ENCODE data around the gene GSG1. TPM values are rescaled to one million over a fixed set of nuclear protein-coding genes. Genes with fewer than 3 reads are reported as not detected.

GSG1 gene
- 1.1 and 4.5 TPM in 2 replicates for total RNA-seq

DNA sequence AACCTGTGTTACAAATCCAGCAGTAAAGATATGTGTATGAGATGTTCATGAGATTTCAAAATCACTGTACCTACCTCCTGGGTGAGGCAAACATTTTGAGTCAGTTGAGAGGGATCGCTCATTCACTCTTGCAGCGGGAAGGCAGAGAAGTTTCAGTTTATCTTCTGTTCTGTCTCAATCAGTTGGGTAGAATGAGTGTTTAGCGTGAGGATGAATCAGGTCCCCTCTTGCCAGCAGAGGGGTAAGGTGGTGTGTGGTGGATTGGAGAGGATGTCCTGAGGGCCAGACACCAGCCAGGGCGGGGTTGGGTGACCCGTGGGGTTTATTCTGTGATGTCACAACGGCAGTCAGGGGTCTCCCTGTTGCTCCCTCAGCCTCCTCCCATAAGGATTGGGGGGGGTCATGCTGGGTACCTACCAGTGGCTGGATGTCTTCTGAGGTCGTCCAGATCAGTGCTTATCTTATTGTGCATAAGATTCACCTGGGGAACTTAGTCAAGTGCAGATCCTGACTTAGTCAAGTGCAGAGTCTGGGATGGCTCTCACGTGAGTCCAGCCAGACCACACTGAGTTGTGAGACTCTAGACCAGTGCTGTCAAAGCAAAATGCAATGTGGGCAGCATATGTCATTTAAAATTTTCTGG lies at the start of gene GSG1:
Gene GSG1 (minus strand): TSS at position 277 of the 643 bp plus-strand sequence. CDS start 155 bp downstream, at position 122.

GRCh38 chr12:13044002-13044905 lies 59.2 kb downstream of the GSG1 start, which contains the start of gene FAM234B:
FAM234B (plus strand) TSS chr12:13044381; CDS start chr12:13044404, 23 bp downstream.

Other genes with a start within 250 kb of the GSG1 start
- gene GPRC5A, start 212.1 kb downstream of the GSG1 start, total RNA-seq, result 20.3 and 20.9 TPM in 2 replicates
- not detected in 2 replicates for gene GPRC5D, start 151.5 kb downstream of the GSG1 start, total RNA-seq
- gene HEBP1, start 103.4 kb downstream of the GSG1 start, total RNA-seq, result 15.9 and 39.2 TPM in 2 replicates
- 7.2 and 7.5 TPM in 2 replicates for gene FAM234B, start 59.3 kb downstream of the GSG1 start, total RNA-seq
- gene EMP1, start 93.1 kb upstream of the GSG1 start, total RNA-seq, result 548 and 646 TPM in 2 replicates

All from cardiac atrium fibroblast (primary cell).